GM21526 (cell line): Measurements from ENCODE around the gene WDR41.

Experiments used
- ATAC-seq: cut with Tn5 transposase; IDR thresholded peaks from one replicate; pipeline ENCODE4 v1.9.1; 2021; ENCODE audit warnings: moderate library complexity; ENCODE audit not compliant: unreplicated experiment, low FRiP score

WDR41 gene

GRCh38 chr5:77449277-77449676, 42.8 kb downstream of the WDR41 start:
- no peak for ATAC-seq

- ATAC-seq: no peak
These were observed 43.3 kb downstream of the WDR41 start for GRCh38 chr5:77448831-77449230.

- no peak for ATAC-seq
These were observed 47.8 kb downstream of the WDR41 start for GRCh38 chr5:77444356-77444755.

GRCh38 chr5:77443670-77444069, 48.4 kb downstream of the WDR41 start:
- no peak for ATAC-seq

GRCh38 chr5:77438071-77438470, 54.0 kb downstream of the WDR41 start:
- ATAC-seq: no peak

- ATAC-seq: no peak
These were observed 54.9 kb downstream of the WDR41 start for GRCh38 chr5:77437194-77437593.

- no peak for ATAC-seq
These were observed 60.4 kb downstream of the WDR41 start for GRCh38 chr5:77431719-77432118.

- ATAC-seq: no peak
These were observed 60.8 kb downstream of the WDR41 start for GRCh38 chr5:77431286-77431685.

GRCh38 chr5:77430726-77431125, 61.4 kb downstream of the WDR41 start:
- ATAC-seq: no peak

GRCh38 chr5:77428526-77428925, 63.6 kb downstream of the WDR41 start:
- ATAC-seq: no peak

GRCh38 chr5:77427998-77428397, 64.1 kb downstream of the WDR41 start:
- no peak for ATAC-seq

- ATAC-seq: no peak
These were observed 65.4 kb downstream of the WDR41 start for GRCh38 chr5:77426670-77427069.

- ATAC-seq: no peak
These were observed 66.0 kb downstream of the WDR41 start for GRCh38 chr5:77425998-77426659.

- no peak for ATAC-seq
These were observed 66.7 kb downstream of the WDR41 start for GRCh38 chr5:77425420-77425819.

GRCh38 chr5:77424921-77425320, 67.2 kb downstream of the WDR41 start:
- ATAC-seq: no peak

- ATAC-seq: no peak
These were observed 68.9 kb downstream of the WDR41 start for GRCh38 chr5:77423022-77423750.

GRCh38 chr5:77420940-77421339, 71.2 kb downstream of the WDR41 start:
- ATAC-seq: no peak

GRCh38 chr5:77419644-77420582, 72.2 kb downstream of the WDR41 start:
- no peak for ATAC-seq

- no peak for ATAC-seq
These were observed 73.2 kb downstream of the WDR41 start for GRCh38 chr5:77418601-77419581.

- ATAC-seq: no peak
These were observed 74.0 kb downstream of the WDR41 start for GRCh38 chr5:77418162-77418561.
